NCI-H460 (cell line): ENCODE data around the gene DPP3. TPM values are rescaled to one million over a fixed set of nuclear protein-coding genes. Genes with fewer than 3 reads are reported as not detected.
"Not testable (repeated sequence)": the region's sequence is repeated elsewhere in the genome, so short reads cannot be mapped to it uniquely, and the experiment has no call there.

ENCODE experiments used
- DNase-seq: peaks from one replicate; pipeline ENCODE4 v3.0.0-alpha.2; 2016; ENCODE audit warnings: low read depth; ENCODE audit errors: extremely low read depth
- total RNA-seq: library from RNA; depleted of rRNA; stranded (reverse); fragments of >200 nt; shearing (Covaris generic); gene quantifications from 2 replicates; pipeline ENCODE4 v1.2.3, GENCODE V29; 2014

DPP3 gene
- total RNA-seq, 1 experiment from 2014 or later, result 31.9 TPM

DNA sequence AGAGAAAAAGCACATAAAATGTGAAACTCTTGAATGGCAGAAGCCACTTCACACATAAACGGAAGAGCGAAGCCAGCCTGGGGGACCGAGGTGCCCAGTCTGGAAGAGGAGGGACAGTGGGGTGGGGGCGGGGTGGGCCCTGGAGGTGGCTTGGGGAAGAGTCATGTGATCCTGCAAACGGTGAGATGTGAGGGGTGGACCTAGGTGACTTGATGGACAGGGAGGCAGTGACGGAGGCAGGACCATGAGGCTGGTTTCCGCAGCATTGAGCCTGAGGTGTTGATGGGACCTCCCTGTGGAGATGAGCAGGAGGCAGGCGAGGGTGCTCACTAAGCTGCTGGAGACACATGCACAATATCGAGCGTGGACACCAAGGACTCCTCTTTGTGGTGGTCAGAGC, 48.8 kb downstream of the DPP3 start:
- DNase-seq, result no peak

- no peak for DNase-seq
Observed at GRCh38 chr11:66529655-66530054, 49.4 kb downstream of the DPP3 start.

- no peak for DNase-seq
Observed at GRCh38 chr11:66530927-66531709, 50.9 kb downstream of the DPP3 start.

- DNase-seq, result no peak
Observed at GRCh38 chr11:66531841-66532240, 51.6 kb downstream of the DPP3 start.

- no peak for DNase-seq
Observed at GRCh38 chr11:66532784-66533183, 52.5 kb downstream of the DPP3 start.

GRCh38 chr11:66539170-66539869, 59.1 kb downstream of the DPP3 start:
- no peak for DNase-seq

GRCh38 chr11:66539870-66540213, 59.6 kb downstream of the DPP3 start:
- no peak for DNase-seq

DNA sequence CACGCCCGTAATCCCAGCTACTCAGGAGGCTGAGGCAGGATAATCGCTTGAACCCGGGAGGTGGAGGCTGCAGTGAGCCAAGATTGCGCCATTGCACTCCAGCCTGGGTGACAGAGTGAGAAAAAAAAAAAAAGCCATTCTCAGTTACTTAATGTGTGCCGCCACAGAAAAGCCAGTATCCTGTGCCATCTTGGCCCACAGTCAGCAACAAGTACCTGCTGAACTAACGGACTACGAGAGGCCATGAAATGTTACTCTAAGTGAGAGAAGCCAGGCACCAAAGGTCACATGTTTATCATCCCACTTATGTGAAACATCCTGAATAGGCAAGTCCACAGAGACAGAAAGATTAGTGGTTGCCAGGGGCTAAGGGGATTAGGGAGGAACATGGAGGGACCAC, 60.4 kb downstream of the DPP3 start:
- DNase-seq, result not testable (repeated sequence)

GRCh38 chr11:66541892-66542291, 61.7 kb downstream of the DPP3 start:
- no peak for DNase-seq

- DNase-seq, result no peak
Observed at GRCh38 chr11:66542362-66542761, 62.1 kb downstream of the DPP3 start.

GRCh38 chr11:66543263-66544107, 63.3 kb downstream of the DPP3 start:
- DNase-seq, result no peak

DNA sequence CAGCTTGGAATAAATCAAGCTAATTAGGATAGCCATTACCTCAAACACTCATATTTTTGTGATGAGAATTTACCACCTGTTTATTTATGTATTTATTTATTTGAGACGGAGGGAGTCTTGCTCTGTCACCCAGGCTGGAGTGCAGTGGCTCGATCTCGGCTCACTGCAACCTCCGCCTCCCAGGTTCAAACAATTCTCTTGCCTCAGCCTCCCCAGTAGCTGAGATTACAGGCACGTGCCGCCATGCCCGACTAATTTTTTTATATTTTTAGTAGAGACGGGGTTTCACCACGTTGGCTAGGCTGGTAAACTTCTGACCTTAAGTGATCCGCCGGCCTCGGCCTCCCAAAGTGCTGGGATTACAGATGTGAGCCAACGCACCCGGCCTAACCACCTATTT, 64.7 kb downstream of the DPP3 start:
- not testable (repeated sequence) for DNase-seq

- peak; percentile 94 for DNase-seq
Observed at GRCh38 chr11:66545701-66546367, 65.6 kb downstream of the DPP3 start, which contains the start of gene ZDHHC24. Gene ZDHHC24 (minus strand): TSS chr11:66546048. CDS start chr11:66546003, 45 bp downstream.

DNA sequence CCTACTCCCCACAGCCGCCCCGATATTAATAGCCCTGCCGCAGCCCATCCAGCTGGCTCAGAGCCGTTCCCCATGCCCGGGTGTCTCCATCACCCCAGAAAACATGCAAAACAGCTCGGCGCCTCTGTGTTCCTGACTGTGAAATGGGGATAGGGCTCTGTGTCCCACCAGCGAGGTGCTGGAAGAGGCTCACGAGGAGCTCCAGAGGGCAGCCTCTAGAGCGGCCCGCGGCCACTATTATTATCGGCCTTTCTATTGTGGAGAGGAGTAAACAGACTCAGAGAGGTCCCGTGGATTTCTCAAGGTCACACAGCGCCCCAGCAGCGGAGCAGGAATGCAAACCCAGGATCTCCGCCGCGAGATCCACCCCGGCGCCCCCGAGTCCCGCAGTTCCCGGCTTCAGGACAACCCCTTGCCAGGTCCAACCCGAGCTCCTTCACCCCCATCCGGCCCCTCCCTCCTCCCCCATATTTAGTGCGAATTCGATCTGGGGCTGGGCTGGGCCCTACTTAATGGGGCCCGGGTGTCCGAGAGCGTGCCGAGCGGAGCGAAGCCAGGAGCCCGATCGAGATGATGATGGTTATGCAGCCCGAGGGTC, 66.2 kb downstream of the DPP3 start, which contains the start of gene ACTN3:
Gene ACTN3 (plus strand): TSS at position 536 of the 598 bp plus-strand sequence. CDS start 35 bp downstream, at position 571.
- no peak for DNase-seq

DNA sequence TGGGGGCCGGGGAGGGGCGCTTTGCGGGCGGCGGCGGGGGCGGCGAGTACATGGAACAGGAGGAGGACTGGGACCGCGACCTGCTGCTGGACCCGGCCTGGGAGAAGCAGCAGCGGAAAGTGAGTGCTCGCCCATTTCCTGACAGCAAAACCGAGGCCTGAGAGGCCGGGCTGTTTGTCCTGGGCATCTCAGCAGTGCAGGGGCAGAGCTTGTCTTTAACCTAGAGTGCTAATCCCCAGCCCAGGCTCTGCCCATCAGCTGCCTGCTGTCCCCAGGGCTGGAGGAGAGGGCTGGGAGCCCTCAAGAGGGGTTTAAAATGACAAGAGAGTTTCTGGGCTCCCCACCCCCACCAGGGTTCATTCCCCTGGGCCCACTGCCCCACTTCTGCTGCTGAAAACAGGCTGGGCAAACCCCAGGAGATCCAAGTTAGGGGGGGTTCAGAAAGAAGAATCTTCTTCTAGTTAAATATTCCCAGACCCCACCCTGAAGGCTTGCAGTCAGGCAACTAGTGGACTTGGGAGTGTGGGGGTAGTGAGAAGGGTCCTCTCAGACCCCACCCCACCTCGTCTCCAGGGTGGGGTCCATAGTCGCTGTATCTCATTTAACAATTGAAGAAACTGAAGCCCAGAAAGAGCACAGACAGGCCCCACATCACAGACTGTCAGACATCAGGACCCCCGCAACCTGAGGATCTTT, 66.9 kb downstream of the DPP3 start:
- DNase-seq, result no peak

DNA sequence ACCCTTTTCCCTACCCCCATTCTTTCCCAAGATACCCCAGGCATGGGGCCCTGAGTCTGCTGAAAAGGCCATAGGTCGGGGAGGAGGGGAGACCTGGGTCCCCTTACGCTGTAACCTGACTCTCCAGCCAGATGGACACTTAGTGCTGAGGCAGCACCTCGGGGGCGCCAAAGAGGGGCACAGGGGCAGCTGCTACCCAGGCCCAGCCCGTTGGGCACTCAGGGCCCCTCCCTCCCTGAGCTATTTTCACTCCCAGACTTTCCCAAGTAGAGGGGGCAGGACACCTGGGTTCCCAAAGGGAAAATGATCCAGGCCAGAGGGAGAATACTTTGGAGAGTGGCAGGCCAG, 67.4 kb downstream of the DPP3 start:
- DNase-seq, result no peak

DNA sequence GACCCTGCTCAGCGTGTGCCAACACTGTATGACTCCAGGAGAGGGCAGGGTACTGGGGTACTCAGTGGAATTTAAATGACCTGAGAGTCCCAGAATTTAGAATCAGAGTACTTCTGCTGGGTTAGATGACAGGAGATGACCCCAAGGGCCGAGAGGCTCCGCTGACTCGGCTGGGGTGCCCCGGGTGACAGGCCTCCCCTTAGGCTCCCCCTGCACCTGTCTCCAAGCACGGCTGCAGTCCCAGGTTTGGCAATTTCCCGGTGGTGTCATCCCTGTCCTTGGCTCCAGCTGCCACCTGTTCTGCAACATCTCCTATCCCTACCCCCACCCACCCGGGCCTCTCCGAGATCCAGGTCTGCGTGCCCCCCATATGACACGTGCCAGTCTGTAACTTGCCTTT, 67.8 kb downstream of the DPP3 start:
- DNase-seq, result no peak

GRCh38 chr11:66548774-66549630, 68.8 kb downstream of the DPP3 start:
- no peak for DNase-seq

GRCh38 chr11:66549696-66550095, 69.5 kb downstream of the DPP3 start:
- DNase-seq, result no peak
